GM19239 (cell line): Measurements from ENCODE around the gene TMEM170A.

Experiments used
- DNase-seq: peaks from one replicate; pipeline ENCODE4 v3.0.0; 2011; ENCODE audit warnings: low spot score; ENCODE audit not compliant: insufficient read length
- FAIRE-seq: peaks from 2 replicates; lab custom pipeline; 2011; peaks lifted over from hg19 to GRCh38; lab: Jason Lieb, UNC

TMEM170A gene

DNA sequence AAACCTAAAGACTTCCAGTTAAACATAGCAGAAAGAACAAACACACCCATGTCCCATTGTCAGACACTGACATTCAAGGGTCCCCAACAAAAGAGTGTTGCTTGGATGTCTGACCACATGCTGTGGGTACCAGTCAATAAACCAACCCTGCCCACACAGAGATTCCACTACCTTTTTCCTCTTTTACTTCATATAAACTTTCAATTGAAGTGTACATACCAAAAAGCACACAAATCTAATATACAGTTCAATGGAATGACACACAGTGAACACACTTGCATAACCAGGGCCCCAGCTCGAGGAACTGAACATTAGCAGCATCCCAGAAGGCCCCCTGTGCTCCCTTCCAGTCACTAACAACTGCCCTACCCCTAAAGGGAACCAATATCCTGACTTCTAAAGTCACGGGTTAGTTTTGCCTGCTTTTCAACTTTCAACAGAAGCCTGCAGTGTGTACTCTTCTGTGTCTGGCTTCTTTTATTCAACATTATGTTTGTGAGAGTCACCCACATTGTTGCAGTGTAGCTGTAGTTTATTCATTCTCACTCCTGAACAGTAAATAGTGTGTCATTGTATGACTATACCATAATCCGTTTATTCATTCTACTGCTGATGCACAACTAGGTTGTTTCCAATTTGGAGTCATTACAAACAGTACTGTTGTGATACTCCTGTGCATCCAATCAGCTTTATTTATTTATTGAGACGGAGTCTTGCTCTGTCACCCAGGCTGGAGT, 49.2 kb downstream of the TMEM170A start:
- DNase-seq (no peak), FAIRE-seq (no peak)

DNA sequence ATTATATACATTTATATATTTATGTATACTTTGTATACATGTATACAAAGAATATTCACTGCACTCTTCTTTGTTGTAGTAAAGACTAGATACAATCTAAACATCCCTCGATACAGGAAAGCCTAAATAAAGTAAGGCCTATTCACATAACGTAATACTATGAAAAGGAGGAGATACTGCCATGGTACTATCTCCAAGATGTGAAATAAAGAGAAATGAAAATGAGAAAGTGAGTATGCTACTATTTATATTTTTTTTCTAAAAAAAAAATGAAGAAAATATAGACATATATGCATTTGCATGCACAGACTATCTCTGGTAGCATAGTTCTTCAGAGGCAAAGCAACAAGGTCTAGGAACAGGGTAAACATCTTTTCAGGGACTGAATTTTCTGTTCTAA, 50.5 kb downstream of the TMEM170A start:
- DNase-seq, result no peak
- no peak for FAIRE-seq

DNA sequence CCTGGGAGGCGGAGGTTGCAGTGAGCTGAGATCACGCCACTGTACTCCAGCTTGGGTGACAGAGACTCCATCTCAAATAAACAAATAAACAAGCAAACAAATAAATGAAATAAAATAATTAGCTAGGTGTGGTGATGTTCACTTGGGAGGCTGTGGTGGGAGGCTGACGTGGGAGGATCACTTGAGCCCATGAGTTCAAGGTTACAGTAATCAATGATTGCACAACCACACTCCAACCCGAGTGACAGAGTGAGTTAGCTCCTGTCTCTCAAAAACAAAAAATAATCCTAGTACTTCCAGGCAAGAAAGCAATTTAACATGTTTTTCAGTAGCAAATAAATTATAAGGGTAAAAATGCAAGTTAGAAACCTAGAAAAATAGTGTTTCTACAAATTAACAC, 57.5 kb downstream of the TMEM170A start:
- DNase-seq, result no peak
- FAIRE-seq, result no peak

DNA sequence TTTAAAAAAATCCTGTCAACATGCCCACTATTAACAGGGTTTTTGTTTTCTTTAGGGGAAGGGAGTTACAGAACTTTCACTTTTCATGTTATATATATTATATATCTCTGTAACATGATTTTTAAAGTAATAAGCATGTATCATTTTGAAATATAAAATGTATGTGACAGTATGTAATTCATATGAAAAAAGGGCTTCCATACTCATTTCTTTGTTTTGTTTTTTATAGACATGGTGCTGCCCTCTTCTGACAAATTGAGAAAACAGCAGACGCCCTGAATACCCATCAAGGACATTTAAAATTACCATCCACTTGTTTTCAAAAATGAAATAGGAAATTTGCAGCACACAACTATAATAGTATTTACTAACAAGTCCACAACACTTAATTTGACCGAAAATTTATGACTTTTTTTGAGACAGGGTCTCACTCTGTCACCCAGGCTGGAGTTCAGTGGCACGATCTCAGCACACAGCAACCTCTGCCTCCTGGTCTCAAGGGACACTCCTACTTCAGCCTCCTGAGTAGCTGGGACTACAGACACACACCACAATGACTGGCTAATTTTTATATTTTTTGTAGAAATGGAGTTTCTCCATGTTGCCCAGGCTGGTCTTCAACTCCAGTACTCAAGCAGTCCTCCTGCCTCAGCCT, 61.5 kb downstream of the TMEM170A start:
- peak; percentile 12 for DNase-seq
- FAIRE-seq, result no peak

DNA sequence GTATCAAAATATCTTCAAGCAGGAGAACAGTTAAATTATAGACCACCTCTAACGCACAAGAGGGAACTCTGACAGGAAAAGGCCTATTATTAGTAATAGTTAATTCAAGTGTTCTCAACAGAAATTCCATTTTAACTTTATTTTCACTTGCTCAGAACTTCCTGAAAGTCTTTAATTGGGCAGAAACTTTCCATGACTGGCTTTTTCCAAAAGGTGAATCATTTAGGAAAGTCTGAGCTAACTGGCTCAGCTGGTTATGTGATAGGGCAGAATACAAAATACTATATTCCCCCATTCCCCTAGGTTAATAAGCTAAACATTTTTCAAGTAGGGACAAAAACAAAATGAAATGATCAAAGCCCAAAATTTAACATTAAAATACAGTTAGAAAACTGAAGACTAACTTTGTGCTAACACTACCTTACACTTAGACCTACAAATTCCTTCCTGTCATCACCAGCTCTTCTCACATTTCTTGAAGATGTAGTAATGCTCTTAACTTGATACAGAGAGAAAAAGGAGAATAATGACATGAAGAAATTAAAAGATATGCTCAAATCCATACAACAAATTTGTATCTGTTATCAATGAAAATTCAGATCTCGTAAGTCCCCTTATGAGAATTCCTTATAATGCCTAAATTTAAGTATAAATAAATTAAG, 62.2 kb downstream of the TMEM170A start:
- no peak for DNase-seq
- no peak for FAIRE-seq

DNA sequence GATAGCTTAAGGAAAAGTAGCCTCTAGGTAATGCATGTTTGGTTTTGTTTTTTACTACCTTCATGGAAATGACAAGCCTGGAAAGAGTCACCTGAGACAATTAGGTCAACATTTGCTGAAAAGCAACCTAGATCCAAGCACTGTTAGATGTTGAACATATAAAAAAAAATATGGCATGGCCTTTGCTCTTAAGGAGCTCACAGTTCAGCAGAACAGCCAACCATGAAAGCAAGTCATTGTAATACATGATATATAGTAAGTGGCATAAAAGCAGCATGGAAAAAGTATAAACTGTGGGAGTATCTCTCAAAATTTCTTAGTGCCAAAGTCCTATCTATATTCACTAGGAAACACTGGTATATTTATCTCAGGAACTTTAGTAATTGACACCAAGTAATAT, 62.8 kb downstream of the TMEM170A start:
- DNase-seq, result no peak
- no peak for FAIRE-seq

DNA sequence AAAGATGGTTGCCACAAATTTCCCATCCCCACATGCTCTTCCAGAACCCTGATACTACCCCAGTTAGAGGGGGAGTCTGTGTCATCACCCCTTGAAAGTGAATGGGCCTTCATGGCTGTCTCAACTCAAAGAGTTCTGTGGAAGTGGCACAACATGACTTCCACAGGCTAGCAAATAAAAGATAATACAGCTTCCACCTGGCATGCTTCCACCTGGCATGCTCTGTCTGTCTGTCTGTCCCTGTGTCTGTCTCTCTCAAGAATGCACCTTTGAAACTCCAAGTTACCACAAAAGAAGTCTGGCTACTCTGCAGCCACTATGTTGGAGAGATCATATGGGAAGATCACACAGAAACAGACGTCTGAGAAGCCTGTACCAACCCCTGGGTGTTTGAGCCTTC, 66.2 kb downstream of the TMEM170A start:
- FAIRE-seq, result no peak

DNA sequence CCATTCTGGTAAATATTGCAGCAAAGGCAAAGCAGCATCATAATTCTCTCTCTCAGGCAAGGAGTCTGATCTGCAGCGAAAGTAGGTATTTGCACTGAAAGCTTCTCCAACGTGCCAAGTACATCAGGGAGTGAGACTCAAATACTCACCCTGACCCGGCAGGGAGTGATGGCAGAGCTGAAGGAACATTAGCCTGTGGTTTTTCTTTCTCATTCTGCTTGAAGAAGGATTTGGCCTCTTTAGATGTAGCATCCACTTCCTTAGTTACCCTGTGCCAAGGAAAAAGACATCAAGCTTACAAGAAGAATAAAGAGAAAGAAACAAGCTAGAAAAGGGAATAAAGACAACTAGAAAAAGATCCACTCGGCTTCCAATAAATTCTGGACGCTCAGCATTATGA, 69.5 kb downstream of the TMEM170A start:
- no peak for FAIRE-seq
- DNase-seq, result no peak

More for the DNA sequence above, 66.2 kb downstream of the TMEM170A start:
- no peak for DNase-seq
